RWPE1 (cell line): Measurements from ENCODE around the gene CLEC17A.
A peak's percentile ranks its signal among the peaks of the same experiment; 100 is the strongest.

Experiments
- CTCF ChIA-PET: fragments of 350-600 bp; sonication (Branson Sonifier 250); formaldehyde crosslinking; extraction: SDS; loops from one replicate; lab custom pipeline; 2021; lab: Yijun Ruan, JAX
- POLR2A ChIA-PET: fragments of 400-600 bp; formaldehyde crosslinking; extraction: SDS; loops from one replicate; lab custom pipeline; 2020; ENCODE audit warnings: antibody characterized with exemption; ENCODE audit not compliant: low non-redundant PET; lab: Yijun Ruan, JAX
- DNase-seq: peaks from one replicate; pipeline ENCODE4 v3.0.0; 2012; ENCODE audit warnings: low spot score
- H3K27ac ChIP-seq: fragments of 450-650 bp; 2 replicates; pipeline ENCODE4 v1.5.1; 2017
- TF ChIP-seq, protein P1 (sequence below): fragments of 450-650 bp; conservative IDR thresholded peaks from 2 replicates; pipeline ENCODE4 v1.5.1; 2017; ENCODE audit warnings: low read depth, mild to moderate bottlenecking

The CLEC17A gene

DNA sequence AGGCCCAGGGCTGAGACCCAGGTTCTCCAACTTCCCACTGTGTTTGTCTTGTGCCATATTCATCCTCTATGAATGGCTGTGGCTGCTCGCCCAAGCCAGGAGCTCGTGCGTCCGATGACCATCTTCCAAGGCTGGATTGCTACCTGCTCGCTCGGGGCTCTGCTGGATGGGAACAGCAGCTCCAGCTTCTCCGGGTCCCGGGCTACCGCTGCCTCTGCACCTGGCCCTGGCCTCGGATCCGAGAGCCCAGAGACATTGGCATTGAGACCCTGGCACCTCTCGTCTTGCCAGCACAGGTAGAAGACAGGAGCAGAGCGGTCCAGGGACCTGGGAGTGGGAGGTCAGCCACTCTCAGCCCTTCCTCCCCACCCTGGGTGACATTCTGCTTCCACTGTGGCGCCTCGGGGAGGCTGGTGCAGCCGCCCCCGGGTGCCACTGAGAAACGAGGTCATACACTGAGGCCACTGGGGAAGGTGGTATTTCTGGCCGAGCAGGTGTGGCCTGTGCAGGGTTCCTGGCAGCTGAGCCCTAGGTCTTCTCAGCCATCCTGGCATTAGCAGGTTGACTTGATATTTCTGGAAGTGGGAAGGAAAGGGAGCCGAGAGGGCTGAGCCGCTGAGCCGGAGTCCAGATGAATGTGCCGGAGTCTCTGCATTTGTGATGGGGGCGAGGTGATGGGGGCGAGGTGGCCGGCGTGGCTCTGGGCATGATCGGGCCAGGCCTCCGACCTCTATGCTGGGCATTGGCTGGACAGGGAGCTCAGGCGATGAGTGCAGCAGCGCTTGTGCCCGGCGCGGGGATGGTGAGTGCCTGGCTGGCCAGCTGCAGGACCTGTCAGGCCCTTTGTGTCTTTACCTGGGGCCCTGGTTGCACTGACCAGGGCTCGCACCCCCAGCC lies 29.6 kb upstream of the CLEC17A start:
- CTCF ChIA-PET, result interaction anchor here (1.5 kb wide), 1 partner anchor 81 kb away, joined by 4 read pairs; no protein-coding TSS in a partner anchor
- DNase-seq, result no peak
- peak overlapping the region; percentile 100 for H3K27ac ChIP-seq
- POLR2A ChIA-PET, result interaction anchor here (0.6 to 1.2 kb wide), 3 partner anchors 35 to 149 kb away, joined by 3 to 9 read pairs (median 8); partner anchors contain the start of gene DNAJB1
- TF ChIP-seq, protein P1, sequence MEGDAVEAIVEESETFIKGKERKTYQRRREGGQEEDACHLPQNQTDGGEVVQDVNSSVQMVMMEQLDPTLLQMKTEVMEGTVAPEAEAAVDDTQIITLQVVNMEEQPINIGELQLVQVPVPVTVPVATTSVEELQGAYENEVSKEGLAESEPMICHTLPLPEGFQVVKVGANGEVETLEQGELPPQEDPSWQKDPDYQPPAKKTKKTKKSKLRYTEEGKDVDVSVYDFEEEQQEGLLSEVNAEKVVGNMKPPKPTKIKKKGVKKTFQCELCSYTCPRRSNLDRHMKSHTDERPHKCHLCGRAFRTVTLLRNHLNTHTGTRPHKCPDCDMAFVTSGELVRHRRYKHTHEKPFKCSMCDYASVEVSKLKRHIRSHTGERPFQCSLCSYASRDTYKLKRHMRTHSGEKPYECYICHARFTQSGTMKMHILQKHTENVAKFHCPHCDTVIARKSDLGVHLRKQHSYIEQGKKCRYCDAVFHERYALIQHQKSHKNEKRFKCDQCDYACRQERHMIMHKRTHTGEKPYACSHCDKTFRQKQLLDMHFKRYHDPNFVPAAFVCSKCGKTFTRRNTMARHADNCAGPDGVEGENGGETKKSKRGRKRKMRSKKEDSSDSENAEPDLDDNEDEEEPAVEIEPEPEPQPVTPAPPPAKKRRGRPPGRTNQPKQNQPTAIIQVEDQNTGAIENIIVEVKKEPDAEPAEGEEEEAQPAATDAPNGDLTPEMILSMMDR, result no peak

DNA sequence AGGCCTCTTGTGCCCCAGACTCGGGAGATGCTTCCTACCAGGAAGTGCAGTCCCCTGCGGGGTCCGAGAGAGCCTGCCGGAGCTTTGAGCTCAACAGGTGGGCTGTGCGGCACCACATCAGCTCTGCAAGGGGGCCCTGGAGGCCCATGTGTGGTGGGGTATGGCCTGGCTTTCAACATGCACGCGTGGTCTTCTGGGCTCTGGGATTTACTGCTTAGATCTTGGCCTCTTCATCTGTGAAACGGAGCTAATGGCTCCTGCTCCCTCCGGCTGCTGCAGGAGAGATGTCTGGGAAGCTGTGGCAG lies 29.0 kb upstream of the CLEC17A start:
- ChIA-PET POLR2A (interaction anchor here (0.6 to 1.2 kb wide), 4 partner anchors 36 to 604 kb away, joined by 3 to 9 read pairs (median 6); partner anchors contain the start of gene DNAJB1), CTCF (interaction anchor here (0.6 to 1.5 kb wide), 5 partner anchors 31 to 82 kb away, joined by 3 to 7 read pairs (median 4); no protein-coding TSS in a partner anchor)
- TF ChIP-seq, protein P1, result no peak
- no peak for DNase-seq
- peak overlapping the region; percentile 100 for H3K27ac ChIP-seq

DNA sequence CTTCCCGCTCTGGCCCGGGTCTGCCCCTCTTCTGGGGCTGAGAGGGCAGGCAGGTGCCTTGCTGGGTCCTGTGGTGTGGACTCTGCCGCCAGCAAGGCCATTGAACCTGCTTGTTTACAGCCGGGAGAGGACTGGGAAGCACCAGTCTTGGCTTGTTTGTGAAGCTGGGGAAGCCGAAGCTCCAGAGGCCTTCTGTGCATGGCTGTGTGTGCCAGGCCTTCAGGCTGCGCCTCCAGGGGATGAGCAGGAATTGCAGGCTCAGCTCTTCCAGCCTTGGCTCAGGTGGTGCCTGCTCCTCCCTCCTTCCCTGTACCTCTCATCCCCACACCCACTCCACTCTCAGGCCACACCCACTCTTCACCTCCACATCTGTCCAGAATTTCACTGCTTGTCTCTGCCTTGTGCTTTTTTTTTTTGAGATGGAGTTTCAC lies 28.5 kb upstream of the CLEC17A start:
- ChIA-PET POLR2A (interaction anchor here (0.6 to 1.2 kb wide), 5 partner anchors 36 to 604 kb away, joined by 3 to 9 read pairs (median 4); partner anchors contain the start of gene DNAJB1), CTCF (interaction anchor here (0.6 to 1.5 kb wide), 6 partner anchors 32 to 82 kb away, joined by 3 to 7 read pairs (median 4); no protein-coding TSS in a partner anchor)
- no peak for DNase-seq
- peak overlapping the region; percentile 100 for H3K27ac ChIP-seq
- TF ChIP-seq, protein P1, result peak; percentile 32; the same call in 1 of the 2 replicates

DNA sequence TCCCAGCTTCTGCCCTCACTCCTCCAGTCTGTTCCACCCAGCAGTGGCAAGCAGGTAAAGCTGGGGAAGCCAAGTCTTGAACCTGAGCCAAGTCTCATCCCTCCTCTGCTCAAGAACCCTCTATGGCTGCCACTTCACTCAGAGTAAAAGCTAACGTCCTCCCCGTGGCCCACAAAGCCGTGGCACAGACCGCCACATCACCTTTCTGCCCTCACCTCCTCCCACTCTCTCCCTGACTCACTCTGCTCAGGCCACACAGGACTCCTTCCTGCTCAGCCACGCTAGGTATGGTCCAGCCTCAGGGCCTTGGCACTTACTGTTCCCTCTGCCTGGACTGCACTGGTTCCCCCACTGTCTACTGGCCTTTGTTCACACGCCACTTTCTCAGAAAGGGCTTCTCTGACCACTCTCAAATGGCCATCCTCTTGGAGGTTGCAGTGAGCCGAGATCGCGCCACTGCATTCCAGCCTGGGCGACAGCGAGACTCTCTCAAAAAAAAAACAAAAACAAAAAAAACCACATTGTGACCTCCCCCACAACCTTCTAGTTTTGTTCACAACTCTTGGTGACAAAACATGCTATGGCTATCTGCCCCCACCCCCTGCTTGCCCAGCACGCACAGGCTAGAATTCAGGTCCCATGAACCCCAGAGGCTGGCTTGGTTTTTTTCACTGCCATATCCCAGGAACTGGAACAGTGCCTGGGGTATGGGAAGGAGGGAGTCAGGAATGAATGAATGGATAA lies 26.8 kb upstream of the CLEC17A start:
- CTCF ChIA-PET, result interaction anchor here (0.6 to 1.9 kb wide), 8 partner anchors 16 to 698 kb away, joined by 3 to 10 read pairs (median 6); partner anchors contain the start of genes DNAJB1 and NDUFB7
- TF ChIP-seq, protein P1, result no peak

DNA sequence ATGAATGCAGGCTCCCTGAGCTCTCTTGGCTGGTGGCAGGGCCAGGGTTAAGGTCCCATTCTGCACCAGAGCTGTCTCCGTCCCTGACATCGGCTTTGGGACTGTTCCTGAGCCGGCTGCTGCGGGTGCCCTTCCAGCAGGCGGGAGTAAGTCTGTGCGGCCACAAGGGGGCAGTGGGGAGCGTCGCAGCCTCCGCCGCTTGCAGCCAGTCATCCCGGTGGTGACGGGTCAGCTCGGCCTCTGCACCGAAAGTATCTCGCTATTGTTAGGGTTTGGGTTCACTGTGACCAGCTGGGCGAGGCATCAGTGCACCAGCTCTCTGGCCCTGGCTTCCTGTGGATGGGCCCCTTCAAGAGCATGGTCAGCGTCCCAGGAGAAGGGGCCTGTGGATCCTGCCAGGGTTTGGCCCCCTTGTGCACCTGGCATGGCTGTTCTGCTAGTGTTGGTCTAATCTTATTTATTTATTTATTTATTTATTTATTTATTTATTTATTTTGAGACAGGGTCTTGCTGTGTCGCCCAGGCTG lies 26.2 kb upstream of the CLEC17A start:
- peak overlapping the region; percentile 100 for H3K27ac ChIP-seq
- ChIA-PET POLR2A (interaction anchor here (0.5 kb wide), 1 partner anchor 49 kb away, joined by 3 read pairs; no protein-coding TSS in a partner anchor), CTCF (interaction anchor here (0.6 to 1.9 kb wide), 8 partner anchors 15 to 699 kb away, joined by 3 to 10 read pairs (median 6); partner anchors contain the start of genes DNAJB1 and NDUFB7)
- TF ChIP-seq, protein P1, result peak; percentile 99
- peak; percentile 70 for DNase-seq

More for the DNA sequence above, 26.8 kb upstream of the CLEC17A start:
- POLR2A ChIA-PET, result interaction anchor here (0.5 kb wide), 1 partner anchor 48 kb away, joined by 3 read pairs; no protein-coding TSS in a partner anchor
- no peak for DNase-seq
- H3K27ac ChIP-seq, result peak overlapping the region; percentile 100
